CD14-positive monocyte (primary cell): ENCODE measurements around the gene ZIC5. TPM values are rescaled to one million over a fixed set of nuclear protein-coding genes. Genes with fewer than 3 reads are reported as not detected.

Source experiments
- DNase-seq, 3 donors: peaks; one replicate each; pipeline ENCODE4 v3.0.0-alpha.2; 2011 to 2022
- H2AFZ ChIP-seq: 2 replicates; pipeline ENCODE4 v1.6.0; 2012; ENCODE audit warnings: mild to moderate bottlenecking, low read depth, low read length, inconsistent platforms; ENCODE audit not compliant: insufficient read depth, poor library complexity, severe bottlenecking
- H3K27ac ChIP-seq, 2 donors: 1 replicate in 1 of 2; 2 replicates in 1 of 2; pipeline ENCODE4 v1.5.1; 2012 to 2013; ENCODE audit warnings: low read length in 2 of 2, control low read depth in 1 of 2, inconsistent platforms in 1 of 2, low read depth in 1 of 2, mild to moderate bottlenecking in 1 of 2
- H3K27me3 ChIP-seq, 2 donors: one replicate each; pipeline versions ENCODE4 v1.6.0 to v1.6.1; 2011 to 2013; ENCODE audit warnings: low read length in 2 of 2; ENCODE audit not compliant: control insufficient read depth in 2 of 2, insufficient read depth in 2 of 2
- H3K36me3 ChIP-seq, 2 donors: replicated peaks in 1 of 2; 1 replicate in 1 of 2; 2 replicates in 1 of 2; pipeline versions ENCODE4 v1.5.1 to v1.6.1; 2012 to 2013; ENCODE audit warnings: low read length in 2 of 2, control low read depth in 1 of 2, inconsistent platforms in 1 of 2, mild to moderate bottlenecking in 1 of 2; ENCODE audit not compliant: insufficient read depth in 2 of 2, control insufficient read depth in 1 of 2
- H3K4me1 ChIP-seq, 2 donors: 1 replicate in 1 of 2; 2 replicates in 1 of 2; pipeline versions ENCODE4 v1.5.1 to v1.6.1; 2012 to 2013; ENCODE audit warnings: low read length in 2 of 2, control low read depth in 1 of 2, inconsistent platforms in 1 of 2, mild to moderate bottlenecking in 1 of 2, moderate library complexity in 1 of 2; ENCODE audit not compliant: insufficient read depth in 2 of 2, control insufficient read depth in 1 of 2
- H3K4me2 ChIP-seq: replicated peaks from 2 replicates; pipeline ENCODE3; 2012; ENCODE audit warnings: low read length, moderate library complexity, mild to moderate bottlenecking; ENCODE audit not compliant: poor library complexity, severe bottlenecking; ENCODE audit errors: extremely low read depth
- H3K4me3 ChIP-seq, 3 experiments: fragments of 200-600 bp in 1 of 3; sonication (generic) in 1 of 3; replicated peaks in 1 of 3; 1 replicate in 2 of 3; 2 replicates in 1 of 3; pipeline ENCODE4 v1.5.1; 2011 to 2013; ENCODE audit warnings: low read length in 3 of 3, mild to moderate bottlenecking in 3 of 3, control low read depth in 2 of 3, low read depth in 2 of 3, inconsistent platforms in 1 of 3, moderate library complexity in 1 of 3
- H3K79me2 ChIP-seq: 2 replicates; pipeline ENCODE4 v1.6.0; 2012; ENCODE audit warnings: mild to moderate bottlenecking, control low read depth, inconsistent platforms, low read length, moderate library complexity; ENCODE audit not compliant: insufficient read depth
- H3K9ac ChIP-seq: 2 replicates; pipeline ENCODE4 v1.6.0; 2017; ENCODE audit warnings: low read length, mild to moderate bottlenecking; ENCODE audit not compliant: insufficient read depth, poor library complexity, severe bottlenecking
- H3K9me3 ChIP-seq, 2 donors: replicated peaks in 1 of 2; 1 replicate in 1 of 2; 2 replicates in 1 of 2; pipeline versions ENCODE4 v1.5.1 to v1.6.1; 2012 to 2013; ENCODE audit warnings: low read length in 2 of 2, control low read depth in 1 of 2; ENCODE audit not compliant: control insufficient read depth in 1 of 2, insufficient read depth in 1 of 2
- H4K20me1 ChIP-seq: 2 replicates; pipeline ENCODE4 v1.6.0; 2012; ENCODE audit warnings: mild to moderate bottlenecking, low read length, control low read depth, moderate library complexity; ENCODE audit not compliant: insufficient read depth
- H3K27ac Mint-ChIP-seq, 7 donors: one replicate each; pipeline ENCODE4 v1.8.0; 2020; ENCODE audit warnings: mild to moderate bottlenecking in 7 of 7, mixed read lengths in 7 of 7, moderate library complexity in 6 of 7, inconsistent platforms in 2 of 7
- H3K27me3 Mint-ChIP-seq, 3 donors: one replicate each; pipeline ENCODE4 v1.8.0; 2021 to 2022; ENCODE audit warnings: low read depth in 3 of 3, mild to moderate bottlenecking in 3 of 3, mixed read lengths in 3 of 3, moderate library complexity in 3 of 3, inconsistent platforms in 1 of 3
- H3K36me3 Mint-ChIP-seq, 2 donors: one replicate each; pipeline ENCODE4 v1.8.0; 2020; ENCODE audit warnings: mixed read lengths in 2 of 2, inconsistent platforms in 1 of 2, mild to moderate bottlenecking in 1 of 2
- H3K4me1 Mint-ChIP-seq: one replicate; pipeline ENCODE4 v1.8.0; 2020; ENCODE audit warnings: mild to moderate bottlenecking, mixed read lengths
- H3K4me3 Mint-ChIP-seq, 2 donors: one replicate each; pipeline ENCODE4 v1.8.0; 2020; ENCODE audit warnings: mild to moderate bottlenecking in 2 of 2, mixed read lengths in 2 of 2, moderate library complexity in 1 of 2
- H3K9me3 Mint-ChIP-seq, 7 donors: one replicate each; pipeline ENCODE4 v1.8.0; 2020 to 2022; ENCODE audit warnings: mixed read lengths in 7 of 7, mild to moderate bottlenecking in 6 of 7, moderate library complexity in 6 of 7, inconsistent platforms in 2 of 7
- WGBS: methylation state at CpG from one replicate; pipeline ENCODE4 v1.1.5; 2013; ENCODE audit warnings: missing lambda C conversion rate; ENCODE audit not compliant: insufficient coverage; 5-methylcytosine and 5-hydroxymethylcytosine counted together
- intact Hi-C, 2 donors: fragments of 100-400 bp; cut with micrococcal nuclease; formaldehyde crosslinking; loops; one replicate each; pipeline versions ENCODE4 v1.15.0 to v1.15.1; 2023
- polyA plus RNA-seq, 3 donors: library from polyadenylated mRNA; depleted of rRNA in 1 of 3; unstranded in 2 of 3; stranded (reverse) in 1 of 3; fragments of 300-500 nt in 2 of 3; fragments of >200 nt in 1 of 3; fragmentation: Illumina TruSeq in 2 of 3; gene quantifications; 1 replicate in 2 of 3; 2 replicates in 1 of 3; pipeline ENCODE4 v1.2.3, GENCODE V29; 2012 to 2021
- TF ChIP-seq, protein P1 (sequence below): fragments of 200-600 bp; IDR thresholded peaks from one replicate; pipeline ENCODE4 v1.8.0; 2022; ENCODE audit warnings: antibody characterized with exemption, mild to moderate bottlenecking

ZIC5 gene
- polyA plus RNA-seq, 3 donors, result not detected

GRCh38 chr13:99974296-99974938 lies 2.9 kb upstream of the ZIC5 start:
- DNase-seq, result no peak
- H3K4me1 ChIP-seq, result peaks cover 15 to 22% of the 10 kb centered on the region in 2 donors
- H3K9ac ChIP-seq, result no peak overlapping the region
- no peaks in the 10 kb centered on the region for H4K20me1 ChIP-seq
- H3K4me3 ChIP-seq, result no peak overlapping the region
- peaks cover 5 to 18% of the 10 kb centered on the region in 2 donors for H3K36me3 Mint-ChIP-seq
- peaks cover 8 to 73% of the 10 kb centered on the region in 2 donors for H3K9me3 ChIP-seq
- H3K4me1 Mint-ChIP-seq, result peaks cover 31% of the 10 kb centered on the region
- H3K27ac ChIP-seq, result no peak overlapping the region
- H3K9me3 Mint-ChIP-seq, result peaks cover 0 to 56% (median 30%) of the 10 kb centered on the region in 7 donors
- H3K36me3 ChIP-seq, result no peaks in the 10 kb centered on the region
- no peaks in the 10 kb centered on the region for H3K79me2 ChIP-seq
- no peak overlapping the region for H3K27ac Mint-ChIP-seq
- peaks cover 85 to 90% of the 10 kb centered on the region in 2 donors for H3K27me3 ChIP-seq
- WGBS, result 10% methylated on average over 7 of the region's 18 CpGs
- H2AFZ ChIP-seq, result no peak overlapping the region
- intact Hi-C loops, result no loop called here
- TF ChIP-seq, protein P1, sequence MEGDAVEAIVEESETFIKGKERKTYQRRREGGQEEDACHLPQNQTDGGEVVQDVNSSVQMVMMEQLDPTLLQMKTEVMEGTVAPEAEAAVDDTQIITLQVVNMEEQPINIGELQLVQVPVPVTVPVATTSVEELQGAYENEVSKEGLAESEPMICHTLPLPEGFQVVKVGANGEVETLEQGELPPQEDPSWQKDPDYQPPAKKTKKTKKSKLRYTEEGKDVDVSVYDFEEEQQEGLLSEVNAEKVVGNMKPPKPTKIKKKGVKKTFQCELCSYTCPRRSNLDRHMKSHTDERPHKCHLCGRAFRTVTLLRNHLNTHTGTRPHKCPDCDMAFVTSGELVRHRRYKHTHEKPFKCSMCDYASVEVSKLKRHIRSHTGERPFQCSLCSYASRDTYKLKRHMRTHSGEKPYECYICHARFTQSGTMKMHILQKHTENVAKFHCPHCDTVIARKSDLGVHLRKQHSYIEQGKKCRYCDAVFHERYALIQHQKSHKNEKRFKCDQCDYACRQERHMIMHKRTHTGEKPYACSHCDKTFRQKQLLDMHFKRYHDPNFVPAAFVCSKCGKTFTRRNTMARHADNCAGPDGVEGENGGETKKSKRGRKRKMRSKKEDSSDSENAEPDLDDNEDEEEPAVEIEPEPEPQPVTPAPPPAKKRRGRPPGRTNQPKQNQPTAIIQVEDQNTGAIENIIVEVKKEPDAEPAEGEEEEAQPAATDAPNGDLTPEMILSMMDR, result no peak
- no peak overlapping the region for H3K4me2 ChIP-seq
- peaks cover 86 to 94% (median 87%) of the 10 kb centered on the region in 3 donors for H3K27me3 Mint-ChIP-seq
- H3K4me3 Mint-ChIP-seq, result peak overlapping the region in 1 of 2 donors; percentile 83

DNA sequence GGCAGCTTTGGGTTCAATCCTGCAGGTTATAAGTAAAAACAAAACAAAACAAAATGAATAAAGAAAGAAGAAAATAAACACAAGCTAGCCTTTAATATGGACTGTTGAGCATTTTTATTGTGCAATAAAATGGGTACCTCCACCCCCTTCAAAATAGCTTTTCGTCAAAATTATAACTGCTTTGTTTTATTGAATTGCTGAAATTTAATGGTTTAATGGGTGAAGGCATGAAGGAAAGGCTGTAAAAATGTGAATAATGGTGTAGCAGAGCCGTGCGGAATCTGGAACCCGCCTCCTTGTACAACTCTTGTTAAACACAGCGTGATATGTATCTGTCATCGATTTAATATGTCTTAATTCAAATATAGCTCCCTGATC lies 2.2 kb upstream of the ZIC5 start:
- Mint-ChIP-seq H3K4me1 (peaks cover 31% of the 10 kb centered on the region), H3K36me3 (peaks cover 5 to 18% of the 10 kb centered on the region in 2 donors), H3K27me3 (peaks cover 86 to 94% (median 87%) of the 10 kb centered on the region in 3 donors), H3K4me3 (peak overlapping the region in 1 of 2 donors; percentile 83), H3K9me3 (peaks cover 0 to 58% (median 33%) of the 10 kb centered on the region in 7 donors), H3K27ac (no peak overlapping the region)
- DNase-seq, result no peak
- Histone ChIP-seq H3K36me3 (no peaks in the 10 kb centered on the region), H3K4me2 (no peak overlapping the region), H3K27ac (no peak overlapping the region), H3K9ac (no peak overlapping the region), H3K27me3 (peaks cover 85 to 90% of the 10 kb centered on the region in 2 donors), H3K79me2 (no peaks in the 10 kb centered on the region), H3K9me3 (peaks cover 8 to 74% of the 10 kb centered on the region in 2 donors), H3K4me3 (no peak overlapping the region), H4K20me1 (no peaks in the 10 kb centered on the region), H3K4me1 (peaks cover 15 to 21% of the 10 kb centered on the region in 2 donors), H2AFZ (no peak overlapping the region)
- intact Hi-C loops, result no loop called here
- TF ChIP-seq, protein P1, result no peak
- WGBS, result no CpG with 5 or more reads among the region's 6 CpGs
